HepG2 (cell line): ENCODE data around the gene BMF. TPM values are rescaled to one million over a fixed set of nuclear protein-coding genes. Genes with fewer than 3 reads are reported as not detected.

Source experiments
- CBFB ChIP-seq: sonication (generic); formaldehyde crosslinking; IDR thresholded peaks from 2 replicates; pipeline ENCODE4 v1.4.0; 2020; ENCODE audit warnings: missing genetic modification reagents
- MAZ ChIP-seq, 2 experiments: sonication (generic) in 1 of 2; formaldehyde crosslinking in 1 of 2; IDR thresholded peaks; 2 replicates each; pipeline versions ENCODE4 v1.5.0 to v1.6.1; 2012 to 2020; ENCODE audit warnings: low read depth in 2 of 2, mild to moderate bottlenecking in 2 of 2, borderline replicate concordance in 1 of 2, improper control_type of control experiment in 1 of 2, low read length in 1 of 2, missing genetic modification reagents in 1 of 2, moderate library complexity in 1 of 2
- NBN ChIP-seq: fragments of 450-650 bp; conservative IDR thresholded peaks from 2 replicates; pipeline ENCODE4 v1.6.1; 2017
- NFIC ChIP-seq: IDR thresholded peaks from 2 replicates; pipeline ENCODE4 v1.6.1; 2012; ENCODE audit warnings: mild to moderate bottlenecking, low read length, inconsistent platforms
- RBM22 ChIP-seq: fragments of 200-400 bp; formaldehyde crosslinking; optimal IDR thresholded peaks from 2 replicates; pipeline ENCODE3; 2017; ENCODE audit warnings: mild to moderate bottlenecking, low read length, moderate library complexity
- SAP130 ChIP-seq: IDR thresholded peaks from 2 replicates; pipeline ENCODE4 v1.6.1; 2016; ENCODE audit warnings: low read depth
- SP2 ChIP-seq: sonication (generic); formaldehyde crosslinking; IDR thresholded peaks from 2 replicates; pipeline ENCODE4 v1.5.1; 2020; ENCODE audit warnings: mild to moderate bottlenecking, missing genetic modification reagents
- ZNF205 ChIP-seq: IDR thresholded peaks from 2 replicates; pipeline ENCODE4 v1.6.1; 2018; ENCODE audit warnings: missing biosample characterization, missing genetic modification reagents
- ZNF432 ChIP-seq: sonication (generic); formaldehyde crosslinking; IDR thresholded peaks from 2 replicates; pipeline ENCODE4 v1.5.0; 2020; ENCODE audit warnings: missing genetic modification reagents, mild to moderate bottlenecking, borderline replicate concordance
- ZNF839 ChIP-seq: sonication (generic); formaldehyde crosslinking; IDR thresholded peaks from 2 replicates; pipeline ENCODE4 v1.4.0; 2020; ENCODE audit warnings: missing genetic modification reagents, mild to moderate bottlenecking, borderline replicate concordance
- polyA plus RNA-seq, 8 experiments: library from polyadenylated mRNA; depleted of rRNA in 3 of 8; stranded (reverse) in 7 of 8; unstranded in 1 of 8; fragments of >200 nt; fragmentation: Illumina TruSeq in 4 of 8; extraction: Trizol in 4 of 8; gene quantifications; 2 replicates each; pipeline versions ENCODE4 v1.2.1 to v1.2.3, GENCODE V29; 2011 to 2016; ENCODE audit warnings: low read depth in 4 of 8, missing spikeins in 1 of 8, mixed read lengths in 1 of 8; ENCODE audit not compliant: insufficient read depth in 1 of 8
- total RNA-seq, 5 experiments: library from RNA; depleted of rRNA; stranded (reverse); fragments of >200 nt; fragmentation: Illumina TruSeq; extraction: Trizol; gene quantifications; 2 replicates each; pipeline ENCODE4 v1.2.3, GENCODE V29; 2016; ENCODE audit warnings: low read depth in 1 of 5
- TF ChIP-seq, protein P1 (sequence below): sonication (generic); formaldehyde crosslinking; IDR thresholded peaks from 2 replicates; pipeline ENCODE4 v1.4.0; 2020; ENCODE audit warnings: missing genetic modification reagents, borderline replicate concordance
- TF ChIP-seq, protein P2 (sequence below): IDR thresholded peaks from 2 replicates; pipeline ENCODE4 v1.6.1; 2012; ENCODE audit warnings: low read length, improper control_type of control experiment
- TF ChIP-seq, protein P3 (sequence below): IDR thresholded peaks from 2 replicates; pipeline ENCODE4 v1.6.1; 2016; ENCODE audit warnings: low read depth, missing genetic modification reagents, missing compliant biosample characterization
- TF ChIP-seq, protein P4 (sequence below): sonication (generic); formaldehyde crosslinking; IDR thresholded peaks from 2 replicates; pipeline ENCODE4 v1.8.0; 2022; ENCODE audit warnings: low read depth, missing genetic modification reagents

BMF gene
- total and polyA plus RNA-seq, 2 of the 13 experiments (the other 11 are each of a cell fraction or from before 2014, with no cell fraction given) = 8.7 to 15.9 TPM

DNA sequence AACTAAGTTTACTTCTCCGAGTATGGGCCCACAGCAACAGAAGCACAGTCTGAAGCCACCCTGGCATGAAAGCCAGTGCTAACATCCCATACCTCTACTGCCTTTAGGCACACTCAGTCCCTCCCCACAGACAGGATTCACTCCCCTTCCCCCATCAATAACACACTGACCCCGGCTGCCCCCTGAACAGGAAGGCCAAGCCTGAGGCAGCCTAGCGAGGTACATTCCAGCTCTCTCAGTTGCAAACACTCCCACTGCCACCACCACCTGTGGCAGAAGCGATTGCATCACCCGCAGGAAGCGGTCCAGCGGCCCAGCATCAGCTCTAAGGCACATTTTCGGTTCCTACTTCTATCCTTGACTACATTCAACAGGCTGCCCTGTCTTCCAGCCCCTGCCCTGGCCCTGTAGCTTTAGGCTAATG is 7.0 kb upstream of the BMF start (continued):
- TF ChIP-seq, protein P1, sequence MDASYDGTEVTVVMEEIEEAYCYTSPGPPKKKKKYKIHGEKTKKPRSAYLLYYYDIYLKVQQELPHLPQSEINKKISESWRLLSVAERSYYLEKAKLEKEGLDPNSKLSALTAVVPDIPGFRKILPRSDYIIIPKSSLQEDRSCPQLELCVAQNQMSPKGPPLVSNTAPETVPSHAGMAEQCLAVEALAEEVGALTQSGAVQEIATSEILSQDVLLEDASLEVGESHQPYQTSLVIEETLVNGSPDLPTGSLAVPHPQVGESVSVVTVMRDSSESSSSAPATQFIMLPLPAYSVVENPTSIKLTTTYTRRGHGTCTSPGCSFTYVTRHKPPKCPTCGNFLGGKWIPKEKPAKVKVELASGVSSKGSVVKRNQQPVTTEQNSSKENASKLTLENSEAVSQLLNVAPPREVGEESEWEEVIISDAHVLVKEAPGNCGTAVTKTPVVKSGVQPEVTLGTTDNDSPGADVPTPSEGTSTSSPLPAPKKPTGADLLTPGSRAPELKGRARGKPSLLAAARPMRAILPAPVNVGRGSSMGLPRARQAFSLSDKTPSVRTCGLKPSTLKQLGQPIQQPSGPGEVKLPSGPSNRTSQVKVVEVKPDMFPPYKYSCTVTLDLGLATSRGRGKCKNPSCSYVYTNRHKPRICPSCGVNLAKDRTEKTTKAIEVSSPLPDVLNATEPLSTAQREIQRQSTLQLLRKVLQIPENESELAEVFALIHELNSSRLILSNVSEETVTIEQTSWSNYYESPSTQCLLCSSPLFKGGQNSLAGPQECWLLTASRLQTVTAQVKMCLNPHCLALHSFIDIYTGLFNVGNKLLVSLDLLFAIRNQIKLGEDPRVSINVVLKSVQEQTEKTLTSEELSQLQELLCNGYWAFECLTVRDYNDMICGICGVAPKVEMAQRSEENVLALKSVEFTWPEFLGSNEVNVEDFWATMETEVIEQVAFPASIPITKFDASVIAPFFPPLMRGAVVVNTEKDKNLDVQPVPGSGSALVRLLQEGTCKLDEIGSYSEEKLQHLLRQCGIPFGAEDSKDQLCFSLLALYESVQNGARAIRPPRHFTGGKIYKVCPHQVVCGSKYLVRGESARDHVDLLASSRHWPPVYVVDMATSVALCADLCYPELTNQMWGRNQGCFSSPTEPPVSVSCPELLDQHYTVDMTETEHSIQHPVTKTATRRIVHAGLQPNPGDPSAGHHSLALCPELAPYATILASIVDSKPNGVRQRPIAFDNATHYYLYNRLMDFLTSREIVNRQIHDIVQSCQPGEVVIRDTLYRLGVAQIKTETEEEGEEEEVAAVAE (CRISPR knock-in tag) = no peak
- TF ChIP-seq NFIC = no peak
- no peak for TF ChIP-seq NBN
- no peak for TF ChIP-seq ZNF839 (CRISPR knock-in tag)
- peak; percentile 59 for TF ChIP-seq SAP130 (CRISPR knock-in tag)
- no peak for TF ChIP-seq ZNF205
- no peak for TF ChIP-seq ZNF432 (CRISPR knock-in tag)
- no peak for TF ChIP-seq RBM22
- TF ChIP-seq, protein P2, sequence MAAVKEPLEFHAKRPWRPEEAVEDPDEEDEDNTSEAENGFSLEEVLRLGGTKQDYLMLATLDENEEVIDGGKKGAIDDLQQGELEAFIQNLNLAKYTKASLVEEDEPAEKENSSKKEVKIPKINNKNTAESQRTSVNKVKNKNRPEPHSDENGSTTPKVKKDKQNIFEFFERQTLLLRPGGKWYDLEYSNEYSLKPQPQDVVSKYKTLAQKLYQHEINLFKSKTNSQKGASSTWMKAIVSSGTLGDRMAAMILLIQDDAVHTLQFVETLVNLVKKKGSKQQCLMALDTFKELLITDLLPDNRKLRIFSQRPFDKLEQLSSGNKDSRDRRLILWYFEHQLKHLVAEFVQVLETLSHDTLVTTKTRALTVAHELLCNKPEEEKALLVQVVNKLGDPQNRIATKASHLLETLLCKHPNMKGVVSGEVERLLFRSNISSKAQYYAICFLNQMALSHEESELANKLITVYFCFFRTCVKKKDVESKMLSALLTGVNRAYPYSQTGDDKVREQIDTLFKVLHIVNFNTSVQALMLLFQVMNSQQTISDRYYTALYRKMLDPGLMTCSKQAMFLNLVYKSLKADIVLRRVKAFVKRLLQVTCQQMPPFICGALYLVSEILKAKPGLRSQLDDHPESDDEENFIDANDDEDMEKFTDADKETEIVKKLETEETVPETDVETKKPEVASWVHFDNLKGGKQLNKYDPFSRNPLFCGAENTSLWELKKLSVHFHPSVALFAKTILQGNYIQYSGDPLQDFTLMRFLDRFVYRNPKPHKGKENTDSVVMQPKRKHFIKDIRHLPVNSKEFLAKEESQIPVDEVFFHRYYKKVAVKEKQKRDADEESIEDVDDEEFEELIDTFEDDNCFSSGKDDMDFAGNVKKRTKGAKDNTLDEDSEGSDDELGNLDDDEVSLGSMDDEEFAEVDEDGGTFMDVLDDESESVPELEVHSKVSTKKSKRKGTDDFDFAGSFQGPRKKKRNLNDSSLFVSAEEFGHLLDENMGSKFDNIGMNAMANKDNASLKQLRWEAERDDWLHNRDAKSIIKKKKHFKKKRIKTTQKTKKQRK = no peak
- TF ChIP-seq SP2 (CRISPR knock-in tag) = no peak
- TF ChIP-seq, protein P3, sequence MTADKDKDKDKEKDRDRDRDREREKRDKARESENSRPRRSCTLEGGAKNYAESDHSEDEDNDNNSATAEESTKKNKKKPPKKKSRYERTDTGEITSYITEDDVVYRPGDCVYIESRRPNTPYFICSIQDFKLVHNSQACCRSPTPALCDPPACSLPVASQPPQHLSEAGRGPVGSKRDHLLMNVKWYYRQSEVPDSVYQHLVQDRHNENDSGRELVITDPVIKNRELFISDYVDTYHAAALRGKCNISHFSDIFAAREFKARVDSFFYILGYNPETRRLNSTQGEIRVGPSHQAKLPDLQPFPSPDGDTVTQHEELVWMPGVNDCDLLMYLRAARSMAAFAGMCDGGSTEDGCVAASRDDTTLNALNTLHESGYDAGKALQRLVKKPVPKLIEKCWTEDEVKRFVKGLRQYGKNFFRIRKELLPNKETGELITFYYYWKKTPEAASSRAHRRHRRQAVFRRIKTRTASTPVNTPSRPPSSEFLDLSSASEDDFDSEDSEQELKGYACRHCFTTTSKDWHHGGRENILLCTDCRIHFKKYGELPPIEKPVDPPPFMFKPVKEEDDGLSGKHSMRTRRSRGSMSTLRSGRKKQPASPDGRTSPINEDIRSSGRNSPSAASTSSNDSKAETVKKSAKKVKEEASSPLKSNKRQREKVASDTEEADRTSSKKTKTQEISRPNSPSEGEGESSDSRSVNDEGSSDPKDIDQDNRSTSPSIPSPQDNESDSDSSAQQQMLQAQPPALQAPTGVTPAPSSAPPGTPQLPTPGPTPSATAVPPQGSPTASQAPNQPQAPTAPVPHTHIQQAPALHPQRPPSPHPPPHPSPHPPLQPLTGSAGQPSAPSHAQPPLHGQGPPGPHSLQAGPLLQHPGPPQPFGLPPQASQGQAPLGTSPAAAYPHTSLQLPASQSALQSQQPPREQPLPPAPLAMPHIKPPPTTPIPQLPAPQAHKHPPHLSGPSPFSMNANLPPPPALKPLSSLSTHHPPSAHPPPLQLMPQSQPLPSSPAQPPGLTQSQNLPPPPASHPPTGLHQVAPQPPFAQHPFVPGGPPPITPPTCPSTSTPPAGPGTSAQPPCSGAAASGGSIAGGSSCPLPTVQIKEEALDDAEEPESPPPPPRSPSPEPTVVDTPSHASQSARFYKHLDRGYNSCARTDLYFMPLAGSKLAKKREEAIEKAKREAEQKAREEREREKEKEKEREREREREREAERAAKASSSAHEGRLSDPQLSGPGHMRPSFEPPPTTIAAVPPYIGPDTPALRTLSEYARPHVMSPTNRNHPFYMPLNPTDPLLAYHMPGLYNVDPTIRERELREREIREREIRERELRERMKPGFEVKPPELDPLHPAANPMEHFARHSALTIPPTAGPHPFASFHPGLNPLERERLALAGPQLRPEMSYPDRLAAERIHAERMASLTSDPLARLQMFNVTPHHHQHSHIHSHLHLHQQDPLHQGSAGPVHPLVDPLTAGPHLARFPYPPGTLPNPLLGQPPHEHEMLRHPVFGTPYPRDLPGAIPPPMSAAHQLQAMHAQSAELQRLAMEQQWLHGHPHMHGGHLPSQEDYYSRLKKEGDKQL (CRISPR knock-in tag) = no peak
- TF ChIP-seq, protein P4, sequence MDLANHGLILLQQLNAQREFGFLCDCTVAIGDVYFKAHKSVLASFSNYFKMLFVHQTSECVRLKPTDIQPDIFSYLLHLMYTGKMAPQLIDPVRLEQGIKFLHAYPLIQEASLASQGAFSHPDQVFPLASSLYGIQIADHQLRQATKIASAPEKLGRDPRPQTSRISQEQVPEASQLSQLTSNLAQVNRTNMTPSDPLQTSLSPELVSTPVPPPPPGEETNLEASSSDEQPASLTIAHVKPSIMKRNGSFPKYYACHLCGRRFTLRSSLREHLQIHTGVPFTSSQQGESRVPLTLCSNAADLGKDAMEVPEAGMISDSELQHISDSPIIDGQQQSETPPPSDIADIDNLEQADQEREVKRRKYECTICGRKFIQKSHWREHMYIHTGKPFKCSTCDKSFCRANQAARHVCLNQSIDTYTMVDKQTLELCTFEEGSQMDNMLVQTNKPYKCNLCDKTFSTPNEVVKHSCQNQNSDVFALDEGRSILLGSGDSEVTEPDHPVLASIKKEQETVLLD = no peak
- TF ChIP-seq MAZ (IDR thresholded peaks at IDR 0.05; ENCODE audit: borderline replicate concordance, low read depth, low read length) = no peak
- no peak for TF ChIP-seq MAZ (CRISPR knock-in tag; IDR thresholded peaks at IDR 0.05; ENCODE audit: low read depth)
- TF ChIP-seq CBFB (CRISPR knock-in tag) = no peak
